ENCODE measurements around the gene IGSF6.
"Not testable (repeated sequence)": the region's sequence is repeated elsewhere in the genome, so short reads cannot be mapped to it uniquely, and the experiment has no call there.

The IGSF6 gene

GRCh38 chr16:21628121-21628726 is 24.2 kb downstream of the IGSF6 start:
- DNase-seq, result no peak

- no peak for DNase-seq
These were observed 25.6 kb downstream of the IGSF6 start for GRCh38 chr16:21626659-21627277.

GRCh38 chr16:21625026-21625425 is 27.4 kb downstream of the IGSF6 start:
- no peak for DNase-seq

- no peak for DNase-seq
These were observed 29.9 kb downstream of the IGSF6 start for GRCh38 chr16:21622545-21622944.

- DNase-seq, result no peak
These were observed 31.8 kb downstream of the IGSF6 start for GRCh38 chr16:21620592-21620991.

GRCh38 chr16:21619765-21620425 is 32.5 kb downstream of the IGSF6 start:
- DNase-seq, result no peak

GRCh38 chr16:21618281-21618680 is 34.1 kb downstream of the IGSF6 start:
- DNase-seq, result no peak

GRCh38 chr16:21617607-21618006 is 34.8 kb downstream of the IGSF6 start:
- DNase-seq, result no peak

- no peak for DNase-seq
These were observed 37.5 kb downstream of the IGSF6 start for GRCh38 chr16:21614896-21615295.

GRCh38 chr16:21613781-21614180 is 38.6 kb downstream of the IGSF6 start:
- DNase-seq, result no peak

GRCh38 chr16:21613361-21613760 is 39.0 kb downstream of the IGSF6 start:
- DNase-seq, result no peak

- peak; percentile 10 to 26 for DNase-seq
These were observed 40.6 kb downstream of the IGSF6 start for GRCh38 chr16:21611556-21612384.

GRCh38 chr16:21611198-21611555 is 41.2 kb downstream of the IGSF6 start:
- no peak for DNase-seq

- DNase-seq, result no peak
These were observed 41.6 kb downstream of the IGSF6 start for GRCh38 chr16:21610766-21611165.

- no peak for DNase-seq
These were observed 42.3 kb downstream of the IGSF6 start for GRCh38 chr16:21610006-21610544.

GRCh38 chr16:21608639-21609328 is 43.6 kb downstream of the IGSF6 start:
- DNase-seq, result no peak

GRCh38 chr16:21605848-21606247 is 46.6 kb downstream of the IGSF6 start:
- DNase-seq, result not testable (repeated sequence)

- no peak for DNase-seq
These were observed 48.5 kb downstream of the IGSF6 start for GRCh38 chr16:21603928-21604327.

GRCh38 chr16:21602785-21603184 is 49.6 kb downstream of the IGSF6 start:
- no peak for DNase-seq

GRCh38 chr16:21600031-21600773 is 52.2 kb downstream of the IGSF6 start:
- DNase-seq, result peak; percentile 9 to 16

- peak; percentile 92 to 93 for DNase-seq
These were observed 53.0 kb downstream of the IGSF6 start, which contains the start of gene METTL9 for GRCh38 chr16:21599122-21600030. TSS of gene METTL9 (plus strand) at chr16:21599577. CDS start at chr16:21599734, 157 bp downstream.
